MM.1S (cell line): ENCODE results near the gene GALNT7.

Experiments
- DNase-seq: peaks from one replicate; pipeline ENCODE4 v3.0.0-alpha.2; 2015
- H2AFZ ChIP-seq: fragments of 300-600 bp; sonication (generic); 2 replicates; pipeline ENCODE4 v1.6.0; 2016; ENCODE audit warnings: antibody characterized with exemption, low read length
- H3F3A ChIP-seq: fragments of 300-600 bp; sonication (generic); 2 replicates; pipeline ENCODE4 v1.6.1; 2016; ENCODE audit warnings: mild to moderate bottlenecking, antibody characterized with exemption, low read length, moderate library complexity, mixed read lengths; ENCODE audit not compliant: insufficient read depth
- H3K27ac ChIP-seq: fragments of 300-600 bp; sonication (generic); 2 replicates; pipeline ENCODE4 v1.5.1; 2016; ENCODE audit warnings: mild to moderate bottlenecking, low read length
- H3K27me3 ChIP-seq: fragments of 300-600 bp; sonication (generic); replicated peaks from 2 replicates; pipeline ENCODE4 v1.6.0; 2016; ENCODE audit warnings: low read length; ENCODE audit not compliant: insufficient read depth
- H3K36me3 ChIP-seq: fragments of 300-600 bp; sonication (generic); replicated peaks from 2 replicates; pipeline ENCODE4 v1.6.1; 2016; ENCODE audit warnings: mild to moderate bottlenecking, low read length, mixed read lengths; ENCODE audit not compliant: insufficient read depth
- H3K4me1 ChIP-seq: fragments of 300-600 bp; sonication (generic); 2 replicates; pipeline ENCODE4 v1.6.1; 2016; ENCODE audit warnings: low read length, mixed read lengths
- H3K4me2 ChIP-seq: fragments of 300-600 bp; sonication (generic); 2 replicates; pipeline ENCODE4 v1.6.0; 2016; ENCODE audit warnings: low read depth, low read length
- H3K4me3 ChIP-seq: fragments of 300-600 bp; sonication (generic); 2 replicates; pipeline ENCODE4 v1.5.1; 2016; ENCODE audit warnings: low read length, mixed read lengths
- H3K79me2 ChIP-seq: fragments of 300-600 bp; sonication (generic); 2 replicates; pipeline ENCODE4 v1.6.1; 2016; ENCODE audit warnings: mixed run types, low read length, mixed read lengths
- H3K9ac ChIP-seq: fragments of 300-600 bp; sonication (generic); 2 replicates; pipeline ENCODE4 v1.6.1; 2016; ENCODE audit warnings: low read length, mixed read lengths
- H3K9me2 ChIP-seq: fragments of 300-600 bp; sonication (generic); replicated peaks from 2 replicates; pipeline ENCODE4 v1.6.1; 2016; ENCODE audit warnings: mild to moderate bottlenecking, low read length, mixed read lengths; ENCODE audit not compliant: insufficient read depth
- H3K9me3 ChIP-seq: fragments of 300-600 bp; sonication (generic); replicated peaks from 2 replicates; pipeline ENCODE4 v1.6.1; 2016; ENCODE audit warnings: mild to moderate bottlenecking, low read length, mixed read lengths; ENCODE audit not compliant: insufficient read depth
- H4K20me1 ChIP-seq: fragments of 300-600 bp; sonication (generic); 2 replicates; pipeline ENCODE4 v1.6.1; 2016; ENCODE audit warnings: mild to moderate bottlenecking, low read length, moderate library complexity, mixed read lengths; ENCODE audit not compliant: insufficient read depth
- CTCF ChIP-seq: fragments of 300-600 bp; sonication (generic); IDR thresholded peaks from 2 replicates; pipeline ENCODE4 v1.5.1; 2016; ENCODE audit warnings: antibody characterized with exemption, low read length, mixed read lengths
- EZH2 ChIP-seq: fragments of 300-600 bp; sonication (generic); optimal IDR thresholded peaks from 2 replicates; pipeline ENCODE3; 2017; ENCODE audit warnings: low read depth, mild to moderate bottlenecking, antibody characterized with exemption, low read length, mixed read lengths
- EZH2phosphoT487 ChIP-seq: fragments of 300-600 bp; sonication (generic); IDR thresholded peaks from 2 replicates; pipeline ENCODE4 v1.6.1; 2018; ENCODE audit warnings: antibody characterized with exemption, low read length

The GALNT7 gene

GRCh38 chr4:173357939-173358338 lies 189.3 kb downstream of the GALNT7 start:
- no peak overlapping the region for H2AFZ ChIP-seq
- H3F3A ChIP-seq, result no peaks in the 10 kb centered on the region
- H3K4me2 ChIP-seq, result no peak overlapping the region
- no peak for DNase-seq
- TF ChIP-seq EZH2phosphoT487, result no peak
- TF ChIP-seq EZH2, result no peak
- no peak for TF ChIP-seq CTCF
- H3K9me3 ChIP-seq, result no peaks in the 10 kb centered on the region
- H3K9me2 ChIP-seq, result no peaks in the 10 kb centered on the region
- no peaks in the 10 kb centered on the region for H3K36me3 ChIP-seq
- no peak overlapping the region for H3K9ac ChIP-seq
- no peak overlapping the region for H3K27ac ChIP-seq
- no peak overlapping the region for H3K4me3 ChIP-seq
- no peaks in the 10 kb centered on the region for H3K79me2 ChIP-seq
- H3K4me1 ChIP-seq, result no peaks in the 10 kb centered on the region
- no peaks in the 10 kb centered on the region for H4K20me1 ChIP-seq
- no peaks in the 10 kb centered on the region for H3K27me3 ChIP-seq

GRCh38 chr4:173360587-173361221 lies 192.1 kb downstream of the GALNT7 start:
- Histone ChIP-seq H3K9me3 (no peaks in the 10 kb centered on the region), H3K4me1 (no peaks in the 10 kb centered on the region), H3K27ac (no peak overlapping the region), H3K36me3 (no peaks in the 10 kb centered on the region), H3F3A (no peaks in the 10 kb centered on the region), H2AFZ (no peak overlapping the region), H3K27me3 (no peaks in the 10 kb centered on the region), H3K4me3 (no peak overlapping the region), H3K9ac (no peak overlapping the region), H3K79me2 (no peaks in the 10 kb centered on the region), H3K9me2 (no peaks in the 10 kb centered on the region), H3K4me2 (no peak overlapping the region), H4K20me1 (no peaks in the 10 kb centered on the region)
- TF ChIP-seq EZH2, result no peak
- TF ChIP-seq EZH2phosphoT487, result no peak
- TF ChIP-seq CTCF, result peak; percentile 33
- peak; percentile 18 for DNase-seq

- Histone ChIP-seq H3K36me3 (no peaks in the 10 kb centered on the region), H3K4me2 (no peak overlapping the region), H3K27me3 (no peaks in the 10 kb centered on the region), H3K27ac (no peak overlapping the region), H3K9me2 (no peaks in the 10 kb centered on the region), H3K9ac (no peak overlapping the region), H2AFZ (no peak overlapping the region), H3K4me3 (no peak overlapping the region), H3K79me2 (no peaks in the 10 kb centered on the region), H3F3A (no peaks in the 10 kb centered on the region), H4K20me1 (no peaks in the 10 kb centered on the region), H3K9me3 (no peaks in the 10 kb centered on the region), H3K4me1 (no peaks in the 10 kb centered on the region)
- TF ChIP-seq EZH2 (no peak), CTCF (no peak), EZH2phosphoT487 (no peak)
- no peak for DNase-seq
Observed at GRCh38 chr4:173362666-173363065, 194.1 kb downstream of the GALNT7 start.
